Lower lobe of right lung (tissue), 2 donors: ENCODE measurements around the gene REPS2. TPM values are rescaled to one million over a fixed set of nuclear protein-coding genes. Genes with fewer than 3 reads are reported as not detected.

Source experiments
- ATAC-seq, 2 donors: fragments of 200-7000 bp; cut with Tn5 transposase; one replicate each; pipeline ENCODE4 v1.9.1; 2020 to 2022; ENCODE audit warnings: mild to moderate bottlenecking in 2 of 2, moderate library complexity in 2 of 2
- DNase-seq: peaks from one replicate; pipeline ENCODE4 v3.0.0-alpha.2; 2020
- H3K27ac ChIP-seq: fragments of 200-600 bp; one replicate; pipeline ENCODE4 v1.8.0; 2022
- H3K27me3 ChIP-seq: fragments of 200-600 bp; one replicate; pipeline ENCODE4 v1.8.0; 2022; ENCODE audit warnings: low read depth
- H3K36me3 ChIP-seq: fragments of 200-600 bp; one replicate; pipeline ENCODE4 v1.8.0; 2022; ENCODE audit warnings: mild to moderate bottlenecking
- H3K4me1 ChIP-seq: fragments of 200-600 bp; one replicate; pipeline ENCODE4 v1.8.0; 2022
- H3K4me3 ChIP-seq: fragments of 200-600 bp; one replicate; pipeline ENCODE4 v1.8.0; 2022; ENCODE audit warnings: mild to moderate bottlenecking
- H3K9me3 ChIP-seq: fragments of 200-600 bp; one replicate; pipeline ENCODE4 v1.8.0; 2022
- intact Hi-C: fragments of 100-400 bp; cut with DNase I; formaldehyde crosslinking; loops from one replicate; pipeline ENCODE4 v1.11.0; 2022
- total RNA-seq: library from RNA; stranded (reverse); fragmentation: NEBNext Ultra II Directional; extraction: Animal tissue kit (Norgen Biotek cat#: 25700); gene quantifications from one replicate; pipeline ENCODE4 v1.2.1, GENCODE V29; 2021
- TF ChIP-seq, protein P1 (sequence below): fragments of 200-600 bp; IDR thresholded peaks from one replicate; pipeline ENCODE4 v1.8.0; 2022; ENCODE audit warnings: antibody characterized with exemption, mild to moderate bottlenecking
- donor health status: DM: no; HTN: yes; CAD: no; lungs with severe emphysema.

The REPS2 gene
- total RNA-seq, 1 donor from 2014 or later: 18.5 TPM

DNA sequence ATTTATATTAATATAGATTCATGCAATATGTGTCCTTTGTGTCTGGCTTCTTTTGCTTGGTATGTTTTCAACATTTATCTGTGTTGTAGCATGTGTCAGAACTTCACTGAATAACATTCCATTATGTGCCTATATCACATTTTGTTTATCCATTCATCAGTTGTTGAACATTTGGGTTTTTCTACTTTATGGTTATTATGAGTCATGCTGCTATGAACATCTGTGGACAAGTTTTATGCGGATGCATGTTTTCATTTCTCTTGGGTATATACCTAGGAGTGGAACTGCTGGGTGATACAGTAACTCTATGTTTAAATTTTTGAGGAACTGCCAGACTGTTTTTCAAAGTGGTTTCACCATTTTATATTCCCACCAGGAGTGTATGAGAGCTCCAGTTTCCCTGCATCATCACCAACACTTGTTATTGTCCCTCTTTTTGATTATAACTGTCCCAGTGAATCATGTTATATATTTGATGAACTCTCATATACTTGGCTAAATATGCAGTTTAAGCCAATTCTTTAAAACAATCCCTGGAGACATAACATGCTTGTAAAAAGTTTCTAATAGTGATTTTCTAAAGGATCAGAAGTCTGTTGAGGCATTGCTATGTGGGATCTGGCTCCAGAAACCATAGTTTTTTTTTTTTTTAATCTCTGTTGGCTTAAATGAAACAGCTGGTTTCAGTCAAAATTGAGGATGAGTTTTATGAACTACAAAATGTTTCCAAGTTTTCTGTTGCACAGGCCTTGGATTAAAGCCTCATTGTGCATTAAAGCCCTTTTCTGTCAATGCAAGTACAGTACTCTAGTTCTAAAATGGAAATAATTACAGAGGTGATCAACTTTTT, 21.6 kb upstream of the REPS2 start:
- no peaks in the 10 kb centered on the region for H3K4me1 ChIP-seq
- H3K27ac ChIP-seq: no peak overlapping the region
- ATAC-seq: no peak
- TF ChIP-seq, protein P1, sequence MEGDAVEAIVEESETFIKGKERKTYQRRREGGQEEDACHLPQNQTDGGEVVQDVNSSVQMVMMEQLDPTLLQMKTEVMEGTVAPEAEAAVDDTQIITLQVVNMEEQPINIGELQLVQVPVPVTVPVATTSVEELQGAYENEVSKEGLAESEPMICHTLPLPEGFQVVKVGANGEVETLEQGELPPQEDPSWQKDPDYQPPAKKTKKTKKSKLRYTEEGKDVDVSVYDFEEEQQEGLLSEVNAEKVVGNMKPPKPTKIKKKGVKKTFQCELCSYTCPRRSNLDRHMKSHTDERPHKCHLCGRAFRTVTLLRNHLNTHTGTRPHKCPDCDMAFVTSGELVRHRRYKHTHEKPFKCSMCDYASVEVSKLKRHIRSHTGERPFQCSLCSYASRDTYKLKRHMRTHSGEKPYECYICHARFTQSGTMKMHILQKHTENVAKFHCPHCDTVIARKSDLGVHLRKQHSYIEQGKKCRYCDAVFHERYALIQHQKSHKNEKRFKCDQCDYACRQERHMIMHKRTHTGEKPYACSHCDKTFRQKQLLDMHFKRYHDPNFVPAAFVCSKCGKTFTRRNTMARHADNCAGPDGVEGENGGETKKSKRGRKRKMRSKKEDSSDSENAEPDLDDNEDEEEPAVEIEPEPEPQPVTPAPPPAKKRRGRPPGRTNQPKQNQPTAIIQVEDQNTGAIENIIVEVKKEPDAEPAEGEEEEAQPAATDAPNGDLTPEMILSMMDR: no peak
- no peak overlapping the region for H3K4me3 ChIP-seq
- intact Hi-C loops: no loop called here
- H3K36me3 ChIP-seq: no peaks in the 10 kb centered on the region
- no peak for DNase-seq
- no peaks in the 10 kb centered on the region for H3K27me3 ChIP-seq
- no peaks in the 10 kb centered on the region for H3K9me3 ChIP-seq

DNA sequence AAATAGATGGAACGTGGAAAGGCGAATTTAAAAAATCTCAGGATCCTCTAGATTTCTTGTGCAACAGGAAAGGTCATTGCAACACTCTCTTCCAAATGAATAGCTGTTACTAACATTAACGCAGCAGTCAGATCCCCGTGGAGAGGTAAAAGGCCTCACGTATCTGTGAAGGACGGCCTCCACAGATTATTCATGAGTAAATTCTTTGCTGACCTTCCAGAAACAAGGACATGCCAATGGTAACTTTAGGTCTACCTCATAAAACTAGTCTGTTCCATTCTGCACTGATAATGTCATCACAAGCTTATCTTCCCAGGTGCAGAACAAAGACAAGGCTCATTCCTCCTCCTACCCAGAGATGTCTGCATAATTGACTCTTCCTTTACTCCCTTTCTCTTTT, 16.1 kb upstream of the REPS2 start:
- ATAC-seq: no peak
- intact Hi-C loops: no loop called here
- no peaks in the 10 kb centered on the region for H3K27me3 ChIP-seq
- no peaks in the 10 kb centered on the region for H3K4me1 ChIP-seq
- H3K36me3 ChIP-seq: no peaks in the 10 kb centered on the region
- TF ChIP-seq, protein P1: no peak
- H3K9me3 ChIP-seq: no peaks in the 10 kb centered on the region
- no peak for DNase-seq
- no peak overlapping the region for H3K27ac ChIP-seq
- H3K4me3 ChIP-seq: no peak overlapping the region

DNA sequence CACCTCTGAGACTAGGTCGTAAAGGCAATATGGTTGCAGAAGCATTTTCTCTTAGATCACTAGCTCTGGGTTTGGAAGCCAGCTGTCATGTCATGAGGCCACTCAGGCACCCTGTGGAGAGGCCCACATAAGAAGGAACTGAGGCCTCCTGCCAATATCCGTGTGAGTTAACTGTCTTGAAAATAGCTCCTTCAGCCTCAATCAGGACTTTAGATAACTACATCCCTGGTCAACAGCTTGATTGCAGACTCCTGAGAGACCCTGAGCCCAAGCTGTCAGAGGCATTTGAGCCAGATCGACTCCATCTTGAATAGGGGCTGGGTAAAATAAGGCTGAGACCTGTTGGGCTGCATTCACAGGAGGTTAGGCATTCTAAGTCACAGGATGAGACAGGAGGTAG, 15.1 kb upstream of the REPS2 start:
- Histone ChIP-seq H3K4me1 (no peaks in the 10 kb centered on the region), H3K27ac (no peak overlapping the region), H3K27me3 (no peaks in the 10 kb centered on the region), H3K36me3 (no peaks in the 10 kb centered on the region), H3K9me3 (no peaks in the 10 kb centered on the region), H3K4me3 (no peak overlapping the region)
- intact Hi-C loops: no loop called here
- ATAC-seq (no peak), DNase-seq (no peak)
- TF ChIP-seq, protein P1: no peak

DNA sequence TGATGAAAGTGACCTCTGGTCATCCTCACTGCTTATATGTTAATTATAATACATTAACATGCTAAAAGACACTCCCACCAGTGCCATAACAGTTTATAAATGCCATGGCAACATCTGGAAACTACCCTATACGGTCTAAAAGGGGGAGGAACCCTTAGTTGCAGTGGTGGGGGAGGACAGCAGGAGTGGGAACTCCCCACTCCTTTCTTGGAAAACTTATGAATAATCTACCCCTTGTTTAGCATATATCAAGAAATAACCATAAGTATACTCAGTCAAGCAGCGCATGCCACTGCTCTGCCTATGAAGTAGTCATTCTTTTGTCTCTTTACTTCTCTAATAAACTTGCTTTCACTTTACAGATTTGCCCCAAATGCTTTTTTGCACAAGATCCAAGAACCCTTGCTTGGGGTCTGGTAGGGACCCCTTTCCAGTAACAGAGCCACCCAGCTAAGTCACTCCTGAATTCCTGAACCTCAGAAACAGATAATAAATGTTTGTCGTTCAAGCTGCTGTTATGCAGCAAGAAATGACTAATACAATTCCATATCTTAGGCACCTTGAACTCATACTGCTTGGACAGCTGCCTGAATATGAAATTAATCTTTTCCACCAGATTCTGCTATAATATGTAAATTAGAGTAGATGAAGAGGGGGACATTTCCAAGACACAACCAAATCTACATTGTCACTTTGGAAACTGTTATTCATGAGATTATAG, 14.4 kb upstream of the REPS2 start:
- Histone ChIP-seq H3K4me3 (no peak overlapping the region), H3K36me3 (no peaks in the 10 kb centered on the region), H3K9me3 (no peaks in the 10 kb centered on the region), H3K27ac (no peak overlapping the region), H3K27me3 (no peaks in the 10 kb centered on the region), H3K4me1 (no peaks in the 10 kb centered on the region)
- no peak for DNase-seq
- intact Hi-C loops: no loop called here
- TF ChIP-seq, protein P1: no peak
- no peak for ATAC-seq

DNA sequence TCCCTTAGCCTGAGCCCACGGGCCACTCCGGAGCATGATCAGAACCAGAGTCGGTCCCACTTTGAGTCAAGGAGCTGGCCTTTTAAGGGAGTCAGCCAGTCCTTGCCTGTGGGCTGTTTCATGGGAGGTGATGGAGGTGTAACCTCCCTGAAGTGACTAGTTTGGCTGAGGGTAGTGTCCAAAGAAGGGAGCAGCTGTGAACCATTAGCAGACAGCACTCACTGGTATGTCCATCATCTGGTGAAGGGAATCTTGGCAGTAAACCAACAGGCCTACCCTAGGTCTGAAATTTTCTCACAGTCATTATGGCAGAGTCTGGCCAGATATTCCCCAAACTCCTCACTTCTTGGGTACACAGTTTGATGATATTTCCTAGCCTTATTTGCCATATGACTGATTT, 12.3 kb upstream of the REPS2 start:
- TF ChIP-seq, protein P1: no peak
- H3K4me3 ChIP-seq: no peak overlapping the region
- no peaks in the 10 kb centered on the region for H3K27me3 ChIP-seq
- intact Hi-C loops: no loop called here
- H3K4me1 ChIP-seq: no peaks in the 10 kb centered on the region
- ATAC-seq (no peak), DNase-seq (no peak)
- no peaks in the 10 kb centered on the region for H3K9me3 ChIP-seq
- H3K36me3 ChIP-seq: no peaks in the 10 kb centered on the region
- no peak overlapping the region for H3K27ac ChIP-seq
